GM18508 (cell line): Measurements from ENCODE around the gene WIPI1.
"Not testable (repeated sequence)": the region's sequence is repeated elsewhere in the genome, so short reads cannot be mapped to it uniquely, and the experiment has no call there.

ENCODE experiments used
- ATAC-seq: cut with Tn5 transposase; IDR thresholded peaks from one replicate; pipeline ENCODE4 v1.9.1; 2021; ENCODE audit warnings: moderate number of reproducible peaks; ENCODE audit not compliant: insufficient read depth, unreplicated experiment

WIPI1 gene

DNA sequence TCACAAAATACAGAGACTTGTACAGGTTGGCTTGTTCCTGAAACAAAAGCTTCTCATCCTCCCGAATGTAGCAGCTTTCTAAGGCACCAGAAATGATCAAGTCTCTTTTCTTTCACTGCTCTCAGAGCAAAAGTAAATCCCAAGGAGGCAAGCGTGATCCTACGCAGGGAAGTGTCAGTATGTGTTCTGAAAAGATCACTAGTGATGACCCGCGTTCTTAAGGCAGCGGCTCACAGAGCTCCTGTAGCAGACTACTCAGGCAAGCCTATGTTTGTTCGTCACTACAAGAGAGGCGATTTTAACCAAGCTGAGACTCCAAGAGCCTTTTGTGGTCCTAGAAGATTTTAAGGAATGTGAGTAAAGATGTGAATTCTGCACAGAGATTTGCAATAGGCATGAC, 34.5 kb downstream of the WIPI1 start:
- no peak for ATAC-seq

- no peak for ATAC-seq
Observed at GRCh38 chr17:68421486-68421885, 35.8 kb downstream of the WIPI1 start.

GRCh38 chr17:68420065-68420464, 37.2 kb downstream of the WIPI1 start:
- no peak for ATAC-seq

- ATAC-seq: no peak
Observed at GRCh38 chr17:68418876-68419275, 38.4 kb downstream of the WIPI1 start.

GRCh38 chr17:68417317-68417716, 40.0 kb downstream of the WIPI1 start:
- no peak for ATAC-seq

GRCh38 chr17:68414901-68415300, 42.4 kb downstream of the WIPI1 start:
- not testable (repeated sequence) for ATAC-seq

DNA sequence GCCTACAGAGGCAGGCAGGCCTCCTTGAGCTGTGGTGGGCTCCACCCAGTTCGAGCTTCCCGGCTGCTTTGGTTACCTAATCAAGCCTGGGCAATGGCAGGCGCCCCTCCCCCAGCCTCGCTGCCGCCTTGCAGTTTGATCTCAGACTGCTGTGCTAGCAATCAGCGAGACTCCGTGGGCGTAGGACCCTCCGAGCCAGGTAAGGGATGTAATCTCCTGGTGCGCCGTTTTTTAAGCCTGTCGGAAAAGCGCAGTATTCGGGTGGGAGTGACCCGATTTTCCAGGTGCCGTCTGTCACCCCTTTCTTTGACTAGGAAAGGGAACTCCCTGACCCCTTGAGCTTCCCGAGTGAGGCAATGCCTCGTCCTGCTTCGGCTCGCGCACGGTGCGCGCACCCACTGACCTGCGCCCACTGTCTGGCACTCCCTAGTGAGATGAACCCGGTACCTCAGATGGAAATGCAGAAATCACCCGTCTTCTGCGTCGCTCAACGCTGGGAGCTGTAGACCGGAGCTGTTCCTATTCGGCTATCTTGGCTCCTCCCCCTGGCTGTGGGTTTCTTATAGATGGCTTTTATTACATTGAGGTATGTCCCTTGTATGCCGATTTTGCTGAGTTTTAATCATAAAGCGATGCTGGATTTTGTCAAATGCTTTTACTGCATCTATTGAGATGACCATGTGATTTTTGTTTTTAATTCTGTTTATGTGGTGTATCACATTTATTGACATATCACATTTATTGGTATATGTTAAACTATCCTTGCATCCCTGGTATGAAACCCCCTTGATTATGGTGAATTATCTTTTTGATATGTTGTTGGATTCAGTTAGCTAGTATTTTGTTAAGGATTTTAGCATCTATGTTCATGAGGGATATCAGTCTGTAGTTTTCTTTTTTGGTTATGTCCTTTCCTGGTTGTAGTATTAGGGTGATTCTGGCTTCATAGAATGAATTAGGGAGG, 43.4 kb downstream of the WIPI1 start:
- not testable (repeated sequence) for ATAC-seq

GRCh38 chr17:68407656-68408055, 49.6 kb downstream of the WIPI1 start:
- not testable (repeated sequence) for ATAC-seq

GRCh38 chr17:68403837-68404236, 53.5 kb downstream of the WIPI1 start:
- not testable (repeated sequence) for ATAC-seq

DNA sequence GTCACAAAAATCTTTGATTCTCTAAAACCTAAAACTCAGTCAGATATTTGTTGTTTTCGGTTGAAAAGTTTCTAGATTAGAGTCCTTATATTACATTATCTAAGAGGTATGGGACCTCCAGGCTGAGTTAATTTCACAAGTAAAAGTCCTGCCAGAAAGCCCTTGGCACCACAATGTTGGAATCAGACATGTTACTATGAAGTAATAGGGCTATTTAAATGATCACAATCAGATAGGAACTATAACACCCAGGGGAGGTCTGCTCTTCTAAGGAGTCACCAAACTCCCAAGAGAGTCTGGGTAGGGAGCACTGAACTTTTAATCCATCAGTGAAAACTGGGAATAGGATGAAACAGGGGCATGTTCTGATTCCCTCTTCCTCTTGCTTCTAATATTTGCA, 54.2 kb downstream of the WIPI1 start:
- no peak for ATAC-seq

GRCh38 chr17:68401288-68401687, 56.0 kb downstream of the WIPI1 start:
- ATAC-seq: no peak

GRCh38 chr17:68400404-68400735, 56.9 kb downstream of the WIPI1 start:
- no peak for ATAC-seq

DNA sequence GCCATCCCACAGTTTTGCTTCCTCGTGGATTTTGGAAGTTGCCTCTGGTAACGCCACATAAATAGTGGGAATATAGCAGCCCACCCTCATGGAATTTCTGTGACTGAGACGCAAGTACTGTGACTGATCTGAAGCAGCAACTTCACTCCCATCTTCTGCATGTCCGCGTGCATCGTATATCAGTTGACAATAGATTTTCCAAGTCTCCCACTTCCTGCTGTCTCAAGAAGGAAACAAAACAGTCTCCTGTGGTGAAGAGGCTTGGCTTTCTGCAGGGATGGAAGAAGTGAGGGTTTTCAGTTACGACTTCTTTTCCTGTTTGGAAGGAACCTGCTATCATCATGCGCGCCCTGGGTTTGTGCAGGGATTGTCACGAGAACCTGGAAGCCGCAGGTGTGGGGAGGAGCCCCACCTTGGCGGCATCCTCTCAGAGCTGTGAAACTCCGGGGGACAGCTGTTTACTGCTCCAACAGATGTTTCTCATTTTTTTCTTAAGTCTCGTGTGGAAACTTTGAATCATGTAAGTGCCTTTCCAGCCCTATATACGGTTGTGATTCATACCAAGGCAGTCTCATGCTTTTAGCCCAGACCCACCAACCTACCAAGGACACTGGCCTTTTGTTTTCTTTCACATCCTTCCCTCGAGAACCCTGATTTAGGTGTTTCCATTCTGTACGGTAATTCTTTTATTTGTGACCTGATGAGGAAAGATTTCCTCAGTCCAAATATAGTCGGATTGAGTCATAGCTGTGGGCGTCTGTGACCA, 57.5 kb downstream of the WIPI1 start:
- ATAC-seq: no peak

GRCh38 chr17:68398691-68399637, 58.3 kb downstream of the WIPI1 start:
- ATAC-seq: no peak

DNA sequence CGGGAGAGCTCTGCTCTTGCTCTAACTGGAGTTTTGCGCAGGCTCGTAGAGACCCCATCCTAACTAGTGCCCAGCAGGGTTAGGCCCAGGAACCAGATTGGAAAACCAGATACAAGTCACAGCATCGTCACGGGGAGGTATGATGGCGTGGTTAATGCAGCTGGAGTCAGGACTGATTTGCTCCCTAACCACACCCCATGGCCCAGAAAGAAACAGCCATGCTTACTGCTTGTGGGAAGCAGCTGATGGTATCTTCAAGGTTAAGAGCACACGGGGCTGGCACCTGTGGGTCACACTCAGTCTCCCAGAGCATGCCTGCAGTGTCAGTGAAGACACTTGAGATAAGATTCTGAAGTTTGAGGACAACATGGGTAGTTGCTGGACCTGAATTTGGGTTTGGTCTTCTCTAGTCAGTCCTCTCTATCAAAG, 60.2 kb downstream of the WIPI1 start:
- no peak for ATAC-seq

DNA sequence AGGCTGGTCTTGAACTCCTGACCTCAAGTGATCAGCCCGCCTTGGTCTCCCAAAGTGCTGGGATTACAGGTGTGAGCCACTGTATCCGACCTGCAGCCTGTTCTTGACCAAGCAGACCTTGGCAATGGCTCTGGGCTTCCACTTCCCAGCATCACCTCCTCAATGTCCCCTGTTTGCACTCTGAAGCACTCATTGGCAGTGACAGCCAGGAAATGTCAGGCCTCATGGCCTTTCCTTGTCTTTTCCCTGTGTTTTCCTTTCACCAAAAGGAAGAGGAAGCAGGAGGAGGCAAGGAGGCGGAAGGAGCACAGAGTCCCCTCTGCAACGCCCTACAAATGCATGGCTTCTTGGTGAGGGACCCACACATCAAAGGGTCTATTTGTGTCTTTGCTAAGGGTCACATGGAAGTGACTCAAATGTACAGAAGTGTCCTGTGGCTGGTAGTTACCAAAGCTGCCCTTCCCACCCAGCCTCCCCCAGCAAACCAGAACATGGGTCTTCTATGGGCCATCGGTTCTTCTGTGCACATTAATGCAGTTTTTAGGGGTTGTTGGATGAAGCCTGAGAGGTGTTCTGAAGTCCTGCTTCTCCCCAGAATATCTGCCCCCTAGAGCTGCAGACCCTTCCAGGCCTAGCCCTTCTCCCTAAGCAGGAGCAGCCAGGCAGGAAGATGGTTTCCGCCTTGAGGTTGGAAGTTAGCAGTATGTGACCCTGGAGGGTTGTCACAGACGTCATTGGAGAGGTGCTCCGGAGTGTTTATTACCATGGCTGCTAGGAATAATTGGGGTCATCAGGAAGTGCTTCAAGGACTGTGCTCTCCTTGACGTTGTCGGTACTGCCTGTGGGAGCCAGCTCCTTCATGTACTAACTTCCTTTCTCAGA, 60.8 kb downstream of the WIPI1 start:
- ATAC-seq: no peak

GRCh38 chr17:68394608-68395331, 62.5 kb downstream of the WIPI1 start:
- ATAC-seq: no peak

DNA sequence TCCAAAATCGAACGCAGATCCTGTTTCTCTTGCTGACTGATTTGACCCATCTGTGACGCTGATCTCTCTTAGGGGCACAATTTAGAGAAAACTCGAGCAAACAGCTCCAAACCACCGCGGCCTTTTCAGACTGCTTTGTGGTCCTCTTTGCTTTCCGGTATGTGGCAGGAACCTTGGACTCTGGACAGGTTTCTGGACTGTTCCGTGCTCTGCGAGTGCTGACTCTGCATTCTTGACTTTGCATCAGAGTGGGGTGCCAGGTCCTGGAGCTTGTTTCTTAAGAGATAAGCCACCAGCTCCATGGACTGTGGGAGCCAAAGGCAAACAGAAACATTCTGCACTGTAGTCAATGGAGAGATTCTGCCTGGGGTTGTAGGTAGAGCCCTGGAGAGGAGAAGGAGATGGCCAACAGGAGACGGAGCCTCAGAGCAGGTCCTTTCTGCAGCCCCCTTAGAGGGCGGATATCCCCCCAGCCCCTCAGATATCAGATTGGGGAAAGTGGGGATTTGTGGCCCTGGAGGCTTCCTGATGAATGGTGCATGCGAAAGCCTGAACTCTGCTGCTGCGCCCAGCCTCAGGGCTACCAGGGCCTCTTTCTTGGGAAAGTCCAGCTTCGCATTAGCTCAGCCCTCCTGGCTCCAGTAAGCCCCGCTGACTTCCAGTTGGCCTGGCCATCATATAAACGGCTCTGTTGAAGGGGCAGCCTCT, 65.6 kb downstream of the WIPI1 start:
- ATAC-seq: no peak
